ENCODE data around the gene LSP1.

Gene LSP1

GRCh38 chr11:1837171-1838076 is 15.5 kb upstream of the LSP1 start:
- Histone ChIP-seq H3K27me3 (ENCODE audit: control insufficient read depth in 5 of 5, insufficient read depth in 4 of 5, low read length in 5 of 5) (peaks cover 0 to 14% (median 6%) of the 10 kb centered on the region in 5 donors), H3K36me3 (ENCODE audit: control insufficient read depth in 5 of 5, insufficient read depth in 5 of 5, low read length in 5 of 5) (no peaks in the 10 kb centered on the region), H3K9me3 (ENCODE audit: control insufficient read depth in 5 of 5, low read length in 5 of 5) (no peaks in the 10 kb centered on the region), H3K4me3 (ENCODE audit: low read depth in 1 of 5, low read length in 5 of 5) (no peak overlapping the region), H3K4me1 (ENCODE audit: control insufficient read depth in 5 of 5, insufficient read depth in 5 of 5, low read length in 5 of 5) (peaks cover 0 to 32% (median 15%) of the 10 kb centered on the region in 5 donors), H3K9ac (ENCODE audit: low read length in 5 of 5) (no peak overlapping the region), H3K27ac (ENCODE audit: low read depth, low read length) (no peak overlapping the region)

- H3K4me3 ChIP-seq (ENCODE audit: low read depth in 1 of 5, low read length in 5 of 5) = no peak overlapping the region
- H3K27me3 ChIP-seq (ENCODE audit: control insufficient read depth in 5 of 5, insufficient read depth in 4 of 5, low read length in 5 of 5) = peaks cover 0 to 12% (median 6%) of the 10 kb centered on the region in 5 donors
- no peak overlapping the region for H3K9ac ChIP-seq (ENCODE audit: low read length in 5 of 5)
- H3K36me3 ChIP-seq (ENCODE audit: control insufficient read depth in 5 of 5, insufficient read depth in 5 of 5, low read length in 5 of 5) = no peaks in the 10 kb centered on the region
- no peaks in the 10 kb centered on the region for H3K9me3 ChIP-seq (ENCODE audit: control insufficient read depth in 5 of 5, low read length in 5 of 5)
- no peak overlapping the region for H3K27ac ChIP-seq (ENCODE audit: low read depth, low read length)
- H3K4me1 ChIP-seq (ENCODE audit: control insufficient read depth in 5 of 5, insufficient read depth in 5 of 5, low read length in 5 of 5) = peaks cover 0 to 28% (median 9%) of the 10 kb centered on the region in 5 donors
Observed at GRCh38 chr11:1838077-1838425, 14.8 kb upstream of the LSP1 start.

- Histone ChIP-seq H3K27me3 (ENCODE audit: control insufficient read depth in 5 of 5, insufficient read depth in 4 of 5, low read length in 5 of 5) (peaks cover 0 to 10% (median 5%) of the 10 kb centered on the region in 5 donors), H3K36me3 (ENCODE audit: control insufficient read depth in 5 of 5, insufficient read depth in 5 of 5, low read length in 5 of 5) (no peaks in the 10 kb centered on the region), H3K4me1 (ENCODE audit: control insufficient read depth in 5 of 5, insufficient read depth in 5 of 5, low read length in 5 of 5) (peaks cover 0 to 28% (median 8%) of the 10 kb centered on the region in 5 donors), H3K9ac (ENCODE audit: low read length in 5 of 5) (no peak within 1 kb of the TSS), H3K27ac (ENCODE audit: low read depth, low read length) (no peak within 1 kb of the TSS), H3K4me3 (ENCODE audit: low read depth in 1 of 5, low read length in 5 of 5) (no peak within 1 kb of the TSS), H3K9me3 (ENCODE audit: control insufficient read depth in 5 of 5, low read length in 5 of 5) (no peaks in the 10 kb centered on the region)
Observed at GRCh38 chr11:1838426-1839144, 14.3 kb upstream of the LSP1 start, which contains the start of gene TNNI2. Gene TNNI2 (plus strand): TSS chr11:1838981. CDS start chr11:1839697, 716 bp downstream.

- no peaks in the 10 kb centered on the region for H3K36me3 ChIP-seq (ENCODE audit: control insufficient read depth in 5 of 5, insufficient read depth in 5 of 5, low read length in 5 of 5)
- no peaks in the 10 kb centered on the region for H3K9me3 ChIP-seq (ENCODE audit: control insufficient read depth in 5 of 5, low read length in 5 of 5)
- peaks cover 0 to 36% (median 13%) of the 10 kb centered on the region in 5 donors for H3K4me1 ChIP-seq (ENCODE audit: control insufficient read depth in 5 of 5, insufficient read depth in 5 of 5, low read length in 5 of 5)
- H3K27me3 ChIP-seq (ENCODE audit: control insufficient read depth in 5 of 5, insufficient read depth in 4 of 5, low read length in 5 of 5) = peaks cover 0 to 7% (median 5%) of the 10 kb centered on the region in 5 donors
- no peak overlapping the region for H3K27ac ChIP-seq (ENCODE audit: low read depth, low read length)
- H3K4me3 ChIP-seq (ENCODE audit: low read depth in 1 of 5, low read length in 5 of 5) = no peak overlapping the region
- no peak overlapping the region for H3K9ac ChIP-seq (ENCODE audit: low read length in 5 of 5)
Observed at GRCh38 chr11:1839204-1839923, 13.5 kb upstream of the LSP1 start.

- Histone ChIP-seq H3K4me3 (ENCODE audit: low read depth in 1 of 5, low read length in 5 of 5) (no peak overlapping the region), H3K9me3 (ENCODE audit: control insufficient read depth in 5 of 5, low read length in 5 of 5) (no peaks in the 10 kb centered on the region), H3K27ac (ENCODE audit: low read depth, low read length) (no peak overlapping the region), H3K4me1 (ENCODE audit: control insufficient read depth in 5 of 5, insufficient read depth in 5 of 5, low read length in 5 of 5) (peaks cover 6 to 44% (median 21%) of the 10 kb centered on the region in 5 donors), H3K27me3 (ENCODE audit: control insufficient read depth in 5 of 5, insufficient read depth in 4 of 5, low read length in 5 of 5) (peaks cover 0 to 6% (median 5%) of the 10 kb centered on the region in 5 donors), H3K9ac (ENCODE audit: low read length in 5 of 5) (no peak overlapping the region), H3K36me3 (ENCODE audit: control insufficient read depth in 5 of 5, insufficient read depth in 5 of 5, low read length in 5 of 5) (no peaks in the 10 kb centered on the region)
Observed at GRCh38 chr11:1839924-1840779, 12.7 kb upstream of the LSP1 start.

- H3K4me1 ChIP-seq (ENCODE audit: control insufficient read depth in 5 of 5, insufficient read depth in 5 of 5, low read length in 5 of 5) = peaks cover 6 to 50% (median 26%) of the 10 kb centered on the region in 5 donors
- H3K4me3 ChIP-seq (ENCODE audit: low read depth in 1 of 5, low read length in 5 of 5) = no peak overlapping the region
- H3K9ac ChIP-seq (ENCODE audit: low read length in 5 of 5) = no peak overlapping the region
- H3K27ac ChIP-seq (ENCODE audit: low read depth, low read length) = no peak overlapping the region
- H3K9me3 ChIP-seq (ENCODE audit: control insufficient read depth in 5 of 5, low read length in 5 of 5) = no peaks in the 10 kb centered on the region
- no peaks in the 10 kb centered on the region for H3K36me3 ChIP-seq (ENCODE audit: control insufficient read depth in 5 of 5, insufficient read depth in 5 of 5, low read length in 5 of 5)
- peaks cover 0 to 6% (median under 1%) of the 10 kb centered on the region in 5 donors for H3K27me3 ChIP-seq (ENCODE audit: control insufficient read depth in 5 of 5, insufficient read depth in 4 of 5, low read length in 5 of 5)
Observed at GRCh38 chr11:1840780-1841480, 12.0 kb upstream of the LSP1 start.

GRCh38 chr11:1841511-1842148 is 11.3 kb upstream of the LSP1 start:
- no peak overlapping the region for H3K27ac ChIP-seq (ENCODE audit: low read depth, low read length)

GRCh38 chr11:1842149-1843097 is 10.5 kb upstream of the LSP1 start:
- Histone ChIP-seq H3K36me3 (ENCODE audit: control insufficient read depth in 5 of 5, insufficient read depth in 5 of 5, low read length in 5 of 5) (no peaks in the 10 kb centered on the region), H3K27ac (ENCODE audit: low read depth, low read length) (no peak overlapping the region), H3K4me3 (ENCODE audit: low read depth in 1 of 5, low read length in 5 of 5) (no peak overlapping the region), H3K9ac (ENCODE audit: low read length in 5 of 5) (no peak overlapping the region), H3K9me3 (ENCODE audit: control insufficient read depth in 5 of 5, low read length in 5 of 5) (no peaks in the 10 kb centered on the region), H3K27me3 (ENCODE audit: control insufficient read depth in 5 of 5, insufficient read depth in 4 of 5, low read length in 5 of 5) (no peaks in the 10 kb centered on the region), H3K4me1 (ENCODE audit: control insufficient read depth in 5 of 5, insufficient read depth in 5 of 5, low read length in 5 of 5) (peaks cover 6 to 48% (median 26%) of the 10 kb centered on the region in 5 donors)

More at GRCh38 chr11:1841511-1842148, 11.3 kb upstream of the LSP1 start:
- H3K9me3 ChIP-seq (ENCODE audit: control insufficient read depth in 5 of 5, low read length in 5 of 5) = no peaks in the 10 kb centered on the region
- H3K4me1 ChIP-seq (ENCODE audit: control insufficient read depth in 5 of 5, insufficient read depth in 5 of 5, low read length in 5 of 5) = peaks cover 6 to 50% (median 26%) of the 10 kb centered on the region in 5 donors
- no peaks in the 10 kb centered on the region for H3K36me3 ChIP-seq (ENCODE audit: control insufficient read depth in 5 of 5, insufficient read depth in 5 of 5, low read length in 5 of 5)
- no peak overlapping the region for H3K4me3 ChIP-seq (ENCODE audit: low read depth in 1 of 5, low read length in 5 of 5)
- no peak overlapping the region for H3K9ac ChIP-seq (ENCODE audit: low read length in 5 of 5)
- peaks cover 0 to 6% (median 0%) of the 10 kb centered on the region in 5 donors for H3K27me3 ChIP-seq (ENCODE audit: control insufficient read depth in 5 of 5, insufficient read depth in 4 of 5, low read length in 5 of 5)

All from subcutaneous abdominal adipose tissue (tissue), 5 donors.